Measurements from ENCODE around the gene PNKP. TPM values are rescaled to one million over a fixed set of nuclear protein-coding genes. Genes with fewer than 3 reads are reported as not detected.
A peak's percentile ranks its signal among the peaks of the same experiment; 100 is the strongest.

PNKP gene
- total and polyA plus RNA-seq, 9 of the 15 experiments (the other 6 are each of a cell fraction or from before 2014, with no cell fraction given) = 2.8 to 85.4 (median 25.3) TPM

DNA sequence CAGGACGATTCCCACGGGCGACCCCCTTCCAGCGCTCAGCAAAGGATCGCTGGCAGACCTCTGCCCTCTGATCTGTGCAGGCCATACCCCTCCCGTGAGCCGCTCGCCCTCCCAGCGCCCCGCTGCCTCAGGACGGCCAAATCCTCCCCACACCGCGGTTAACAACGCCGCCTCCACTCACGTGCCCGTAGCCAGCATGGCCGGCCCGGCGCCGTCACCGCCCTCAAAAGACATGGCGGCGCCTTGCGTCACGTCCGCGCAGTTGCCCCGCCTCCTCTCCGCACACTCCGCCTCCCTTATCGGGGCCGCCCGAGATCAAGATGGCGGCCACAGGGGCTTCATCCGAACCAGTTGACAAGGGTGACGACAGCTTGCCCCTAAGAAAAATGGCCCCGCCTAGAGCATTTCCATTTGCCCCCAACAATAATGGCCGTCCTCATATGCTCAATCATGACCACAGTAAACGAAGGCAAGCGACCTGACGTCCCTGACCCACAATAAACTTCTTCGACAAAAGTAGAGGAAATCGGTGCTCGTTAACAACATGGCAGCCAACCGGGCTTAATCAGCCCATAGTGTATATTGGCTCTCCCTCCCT is 9.1 kb upstream of the PNKP start (continued):
- TF ChIP-seq, protein P1, sequence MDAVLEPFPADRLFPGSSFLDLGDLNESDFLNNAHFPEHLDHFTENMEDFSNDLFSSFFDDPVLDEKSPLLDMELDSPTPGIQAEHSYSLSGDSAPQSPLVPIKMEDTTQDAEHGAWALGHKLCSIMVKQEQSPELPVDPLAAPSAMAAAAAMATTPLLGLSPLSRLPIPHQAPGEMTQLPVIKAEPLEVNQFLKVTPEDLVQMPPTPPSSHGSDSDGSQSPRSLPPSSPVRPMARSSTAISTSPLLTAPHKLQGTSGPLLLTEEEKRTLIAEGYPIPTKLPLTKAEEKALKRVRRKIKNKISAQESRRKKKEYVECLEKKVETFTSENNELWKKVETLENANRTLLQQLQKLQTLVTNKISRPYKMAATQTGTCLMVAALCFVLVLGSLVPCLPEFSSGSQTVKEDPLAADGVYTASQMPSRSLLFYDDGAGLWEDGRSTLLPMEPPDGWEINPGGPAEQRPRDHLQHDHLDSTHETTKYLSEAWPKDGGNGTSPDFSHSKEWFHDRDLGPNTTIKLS (IDR thresholded peaks at IDR 0.05; ENCODE audit: borderline replicate concordance, low read depth) = peak; percentile 16; the same call in 1 of the 2 replicates
- TF ChIP-seq CBFA2T2 (conservative IDR thresholded peaks at IDR 0.05) (no peak), GATA2 (CRISPR knock-in tag; IDR thresholded peaks at IDR 0.05) (no peak), SMARCB1 (IDR thresholded peaks at IDR 0.05; ENCODE audit: insufficient read length, low read depth) (no peak), TEAD2 (tag; IDR thresholded peaks at IDR 0.05) (no peak), ATF1 (CRISPR knock-in tag; IDR thresholded peaks at IDR 0.05) (0 out of 2 replicates have a peak, but pooled peaks have one; percentile 58), ATF1 (tag; IDR thresholded peaks at IDR 0.05) (peak; percentile 97), ILF3 (IDR thresholded peaks at IDR 0.05; ENCODE audit: borderline replicate concordance) (no peak), RAD21 (CRISPR knock-in tag; conservative IDR thresholded peaks at IDR 0.05 in 1 of 2, IDR thresholded peaks at IDR 0.05 in 1 of 2) (no peak), ETV6 (IDR thresholded peaks at IDR 0.05; ENCODE audit: borderline replicate concordance in 1 of 2, low read depth in 2 of 2, low read length in 1 of 2) (no peak), ETV6 (CRISPR knock-in tag; IDR thresholded peaks at IDR 0.05; ENCODE audit: borderline replicate concordance) (no peak), GATAD2A (IDR thresholded peaks at IDR 0.05) (peak; percentile 60; the same call in 1 of the 2 replicates), ERF (CRISPR knock-in tag; IDR thresholded peaks at IDR 0.05) (no peak; the same call in 1 of the 2 replicates), BRD9 (IDR thresholded peaks at IDR 0.05; ENCODE audit: low read depth, partially characterized antibody) (no peak), ADNP (tag; IDR thresholded peaks at IDR 0.05) (no peak)
- TF ChIP-seq, protein P2, sequence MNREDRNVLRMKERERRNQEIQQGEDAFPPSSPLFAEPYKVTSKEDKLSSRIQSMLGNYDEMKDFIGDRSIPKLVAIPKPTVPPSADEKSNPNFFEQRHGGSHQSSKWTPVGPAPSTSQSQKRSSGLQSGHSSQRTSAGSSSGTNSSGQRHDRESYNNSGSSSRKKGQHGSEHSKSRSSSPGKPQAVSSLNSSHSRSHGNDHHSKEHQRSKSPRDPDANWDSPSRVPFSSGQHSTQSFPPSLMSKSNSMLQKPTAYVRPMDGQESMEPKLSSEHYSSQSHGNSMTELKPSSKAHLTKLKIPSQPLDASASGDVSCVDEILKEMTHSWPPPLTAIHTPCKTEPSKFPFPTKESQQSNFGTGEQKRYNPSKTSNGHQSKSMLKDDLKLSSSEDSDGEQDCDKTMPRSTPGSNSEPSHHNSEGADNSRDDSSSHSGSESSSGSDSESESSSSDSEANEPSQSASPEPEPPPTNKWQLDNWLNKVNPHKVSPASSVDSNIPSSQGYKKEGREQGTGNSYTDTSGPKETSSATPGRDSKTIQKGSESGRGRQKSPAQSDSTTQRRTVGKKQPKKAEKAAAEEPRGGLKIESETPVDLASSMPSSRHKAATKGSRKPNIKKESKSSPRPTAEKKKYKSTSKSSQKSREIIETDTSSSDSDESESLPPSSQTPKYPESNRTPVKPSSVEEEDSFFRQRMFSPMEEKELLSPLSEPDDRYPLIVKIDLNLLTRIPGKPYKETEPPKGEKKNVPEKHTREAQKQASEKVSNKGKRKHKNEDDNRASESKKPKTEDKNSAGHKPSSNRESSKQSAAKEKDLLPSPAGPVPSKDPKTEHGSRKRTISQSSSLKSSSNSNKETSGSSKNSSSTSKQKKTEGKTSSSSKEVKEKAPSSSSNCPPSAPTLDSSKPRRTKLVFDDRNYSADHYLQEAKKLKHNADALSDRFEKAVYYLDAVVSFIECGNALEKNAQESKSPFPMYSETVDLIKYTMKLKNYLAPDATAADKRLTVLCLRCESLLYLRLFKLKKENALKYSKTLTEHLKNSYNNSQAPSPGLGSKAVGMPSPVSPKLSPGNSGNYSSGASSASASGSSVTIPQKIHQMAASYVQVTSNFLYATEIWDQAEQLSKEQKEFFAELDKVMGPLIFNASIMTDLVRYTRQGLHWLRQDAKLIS (CRISPR knock-in tag; IDR thresholded peaks at IDR 0.05) = no peak; the same call in 1 of the 2 replicates
- TF ChIP-seq, protein P3, sequence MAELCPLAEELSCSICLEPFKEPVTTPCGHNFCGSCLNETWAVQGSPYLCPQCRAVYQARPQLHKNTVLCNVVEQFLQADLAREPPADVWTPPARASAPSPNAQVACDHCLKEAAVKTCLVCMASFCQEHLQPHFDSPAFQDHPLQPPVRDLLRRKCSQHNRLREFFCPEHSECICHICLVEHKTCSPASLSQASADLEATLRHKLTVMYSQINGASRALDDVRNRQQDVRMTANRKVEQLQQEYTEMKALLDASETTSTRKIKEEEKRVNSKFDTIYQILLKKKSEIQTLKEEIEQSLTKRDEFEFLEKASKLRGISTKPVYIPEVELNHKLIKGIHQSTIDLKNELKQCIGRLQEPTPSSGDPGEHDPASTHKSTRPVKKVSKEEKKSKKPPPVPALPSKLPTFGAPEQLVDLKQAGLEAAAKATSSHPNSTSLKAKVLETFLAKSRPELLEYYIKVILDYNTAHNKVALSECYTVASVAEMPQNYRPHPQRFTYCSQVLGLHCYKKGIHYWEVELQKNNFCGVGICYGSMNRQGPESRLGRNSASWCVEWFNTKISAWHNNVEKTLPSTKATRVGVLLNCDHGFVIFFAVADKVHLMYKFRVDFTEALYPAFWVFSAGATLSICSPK (IDR thresholded peaks at IDR 0.05; ENCODE audit: borderline replicate concordance) = no peak
- TF ChIP-seq, protein P4, sequence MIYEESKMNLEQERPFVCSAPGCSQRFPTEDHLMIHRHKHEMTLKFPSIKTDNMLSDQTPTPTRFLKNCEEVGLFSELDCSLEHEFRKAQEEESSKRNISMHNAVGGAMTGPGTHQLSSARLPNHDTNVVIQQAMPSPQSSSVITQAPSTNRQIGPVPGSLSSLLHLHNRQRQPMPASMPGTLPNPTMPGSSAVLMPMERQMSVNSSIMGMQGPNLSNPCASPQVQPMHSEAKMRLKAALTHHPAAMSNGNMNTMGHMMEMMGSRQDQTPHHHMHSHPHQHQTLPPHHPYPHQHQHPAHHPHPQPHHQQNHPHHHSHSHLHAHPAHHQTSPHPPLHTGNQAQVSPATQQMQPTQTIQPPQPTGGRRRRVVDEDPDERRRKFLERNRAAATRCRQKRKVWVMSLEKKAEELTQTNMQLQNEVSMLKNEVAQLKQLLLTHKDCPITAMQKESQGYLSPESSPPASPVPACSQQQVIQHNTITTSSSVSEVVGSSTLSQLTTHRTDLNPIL (CRISPR knock-in tag; IDR thresholded peaks at IDR 0.05) = no peak
- TF ChIP-seq, protein P5, sequence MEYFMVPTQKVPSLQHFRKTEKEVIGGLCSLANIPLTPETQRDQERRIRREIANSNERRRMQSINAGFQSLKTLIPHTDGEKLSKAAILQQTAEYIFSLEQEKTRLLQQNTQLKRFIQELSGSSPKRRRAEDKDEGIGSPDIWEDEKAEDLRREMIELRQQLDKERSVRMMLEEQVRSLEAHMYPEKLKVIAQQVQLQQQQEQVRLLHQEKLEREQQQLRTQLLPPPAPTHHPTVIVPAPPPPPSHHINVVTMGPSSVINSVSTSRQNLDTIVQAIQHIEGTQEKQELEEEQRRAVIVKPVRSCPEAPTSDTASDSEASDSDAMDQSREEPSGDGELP (CRISPR knock-in tag; IDR thresholded peaks at IDR 0.05; ENCODE audit: borderline replicate concordance) = 0 out of 2 replicates have a peak, but pooled peaks have one; percentile 69
